K562 (cell line): ENCODE data around the gene PLEKHA1. TPM values are rescaled to one million over a fixed set of nuclear protein-coding genes. Genes with fewer than 3 reads are reported as not detected.

Source experiments
- ATAC-seq: fragments of 200-7000 bp; cut with Tn5 transposase; 3 replicates; pipeline ENCODE4 v1.9.1; 2020; ENCODE audit warnings: moderate library complexity
- BruUV-seq: library from RNA; stranded (reverse); fragments of 400-500 nt; replicated peaks from 2 replicates; lab custom pipeline; 2021; lab: Mats Ljungman, UMichigan
- CTCF ChIA-PET: fragments of 300-600 bp; formaldehyde crosslinking; extraction: SDS; loops from one replicate; lab custom pipeline; 2021; ENCODE audit warnings: low intra/inter-chr PET ratio; lab: Yijun Ruan, JAX
- POLR2A ChIA-PET: fragments of 300-600, 350-650 bp; sonication (Branson Sonifier 250); formaldehyde crosslinking; extraction: SDS; loops from one replicate; lab custom pipeline; 2021; ENCODE audit warnings: antibody characterized with exemption, inconsistent platforms; lab: Yijun Ruan, JAX
- DNase-seq, 4 experiments: peaks; one replicate each; pipeline versions ENCODE4 v3.0.0 to v3.0.0-alpha.2; 2011 to 2018; ENCODE audit warnings: low spot score in 3 of 4, mixed read lengths in 3 of 4; ENCODE audit errors: extremely low read depth in 1 of 4
- FAIRE-seq: peaks from 2 replicates; lab custom pipeline; 2011; peaks lifted over from hg19 to GRCh38; lab: Jason Lieb, UNC
- H2AFZ ChIP-seq: 2 replicates; pipeline ENCODE4 v1.6.0; 2011; ENCODE audit warnings: low read depth, low read length, control low read depth, inconsistent platforms
- H3K27ac ChIP-seq: fragments of 200-600 bp; 3 replicates; pipeline ENCODE4 v1.8.0; 2011; ENCODE audit warnings: low read depth, mild to moderate bottlenecking, control low read depth, inconsistent platforms, low read length, moderate library complexity, mixed read lengths; ENCODE audit errors: extremely low read depth
- H3K27me3 ChIP-seq, 2 experiments: fragments of 300-600 bp in 1 of 2; 2 replicates in 1 of 2; 3 replicates in 1 of 2; pipeline versions ENCODE4 v1.6.0 to v1.8.0; 2011; ENCODE audit warnings: inconsistent platforms in 2 of 2, low read length in 2 of 2, mild to moderate bottlenecking in 1 of 2, mixed read lengths in 1 of 2, moderate library complexity in 1 of 2; ENCODE audit not compliant: control insufficient read depth in 2 of 2, insufficient read depth in 2 of 2
- H3K36me3 ChIP-seq: fragments of 300-600 bp; 3 replicates; pipeline ENCODE4 v1.8.0; 2011; ENCODE audit warnings: mild to moderate bottlenecking, low read length, inconsistent platforms; ENCODE audit not compliant: control insufficient read depth, insufficient read depth
- H3K4me1 ChIP-seq, 2 experiments: fragments of 200-600 bp in 1 of 2; replicated peaks in 1 of 2; 2 replicates in 1 of 2; 3 replicates in 1 of 2; pipeline versions ENCODE4 v1.5.1 to v1.8.0; 2011; ENCODE audit warnings: inconsistent platforms in 2 of 2, low read length in 2 of 2, mild to moderate bottlenecking in 1 of 2, mixed read lengths in 1 of 2, moderate library complexity in 1 of 2; ENCODE audit not compliant: control insufficient read depth in 2 of 2, insufficient read depth in 2 of 2
- H3K4me2 ChIP-seq: 2 replicates; pipeline ENCODE4 v1.6.1; 2011; ENCODE audit warnings: low read length, control low read depth, inconsistent platforms, mixed read lengths; ENCODE audit not compliant: insufficient read depth
- H3K4me3 ChIP-seq: fragments of 200-600 bp; sonication (generic), shearing (Covaris generic); 2 replicates; pipeline ENCODE4 v1.5.1; 2016; ENCODE audit warnings: control low read depth, inconsistent platforms
- H3K79me2 ChIP-seq: fragments of 200-600 bp; 3 replicates; pipeline ENCODE4 v1.8.0; 2011; ENCODE audit warnings: low read length, inconsistent platforms; ENCODE audit not compliant: control insufficient read depth, insufficient read depth
- H3K9ac ChIP-seq, 2 experiments: 2 replicates each; pipeline versions ENCODE4 v1.6.0 to v1.6.1; 2011; ENCODE audit warnings: low read depth in 2 of 2, low read length in 2 of 2, control low read depth in 1 of 2, inconsistent platforms in 1 of 2, mild to moderate bottlenecking in 1 of 2, mixed read lengths in 1 of 2; ENCODE audit not compliant: insufficient read depth in 1 of 2
- H3K9me1 ChIP-seq: one replicate; pipeline ENCODE4 v1.6.0; 2011; ENCODE audit warnings: inconsistent platforms, mild to moderate bottlenecking, low read length, moderate library complexity; ENCODE audit not compliant: control insufficient read depth, insufficient read depth
- H3K9me3 ChIP-seq: replicated peaks from 2 replicates; pipeline ENCODE4 v1.5.1; 2011; ENCODE audit warnings: low read depth, low read length, inconsistent platforms; ENCODE audit not compliant: control insufficient read depth, insufficient read depth
- H4K20me1 ChIP-seq: replicated peaks from 2 replicates; pipeline ENCODE4 v1.6.1; 2011; ENCODE audit warnings: low read length, inconsistent platforms, mixed read lengths; ENCODE audit not compliant: control insufficient read depth, insufficient read depth
- HNRNPUL1 ChIP-seq: fragments of 200-400 bp; formaldehyde crosslinking; IDR thresholded peaks from 2 replicates; pipeline ENCODE4 v1.6.1; 2017; ENCODE audit warnings: low read length
- IRF9 ChIP-seq: fragments of 450-650 bp; IDR thresholded peaks from 2 replicates; pipeline ENCODE4 v1.6.1; 2016; ENCODE audit warnings: missing biosample characterization, missing genetic modification characterization
- MBD1 ChIP-seq: fragments of 250-450 bp; sonication (Bioruptor Pico); IDR thresholded peaks from 2 replicates; pipeline ENCODE4 v1.8.0; 2022; ENCODE audit warnings: inconsistent platforms
- MLX ChIP-seq, 2 experiments: fragments of 450-650 bp in 1 of 2; sonication (generic) in 1 of 2; formaldehyde crosslinking; conservative IDR thresholded peaks; 2 replicates each; pipeline versions ENCODE4 v1.4.0 to v1.8.1; 2020 to 2022; ENCODE audit warnings: mild to moderate bottlenecking in 1 of 2, missing genetic modification reagents in 1 of 2
- MYBL2 ChIP-seq, 2 experiments: fragments of 450-650 bp in 1 of 2; sonication (generic) in 1 of 2; formaldehyde crosslinking in 1 of 2; IDR thresholded peaks; 2 replicates each; pipeline versions ENCODE4 v1.6.1 to v1.8.1; 2017 to 2022; ENCODE audit warnings: borderline replicate concordance in 1 of 2, inconsistent platforms in 1 of 2, low read depth in 1 of 2, mild to moderate bottlenecking in 1 of 2, missing genetic modification reagents in 1 of 2, moderate library complexity in 1 of 2
- MYNN ChIP-seq, 2 experiments: sonication (generic); formaldehyde crosslinking in 1 of 2; IDR thresholded peaks; 2 replicates each; pipeline versions ENCODE4 v1.5.0 to v1.6.1; 2016 to 2020; ENCODE audit warnings: antibody characterized with exemption in 1 of 2, missing genetic modification reagents in 1 of 2
- NFYB ChIP-seq: IDR thresholded peaks from 2 replicates; pipeline ENCODE4 v1.6.1; 2011; ENCODE audit warnings: mild to moderate bottlenecking, moderate library complexity; ENCODE audit not compliant: insufficient read length; ENCODE audit errors: extremely low read depth
- SRSF1 ChIP-seq: fragments of 200-400 bp; formaldehyde crosslinking; IDR thresholded peaks from 2 replicates; pipeline ENCODE4 v1.6.1; 2017; ENCODE audit warnings: mild to moderate bottlenecking, low read depth, low read length, moderate library complexity
- SRSF3 ChIP-seq: fragments of 200-400 bp; formaldehyde crosslinking; IDR thresholded peaks from 2 replicates; pipeline ENCODE4 v1.6.1; 2016; ENCODE audit warnings: mild to moderate bottlenecking, low read length, moderate library complexity; ENCODE audit not compliant: insufficient read depth
- TEAD2 ChIP-seq: fragments of 450-650 bp; IDR thresholded peaks from 2 replicates; pipeline ENCODE4 v1.6.1; 2016; ENCODE audit warnings: missing genetic modification characterization, control low read depth, missing compliant biosample characterization
- ZNF780A ChIP-seq: fragments of 250-450 bp; sonication (Bioruptor Pico); IDR thresholded peaks from 2 replicates; pipeline ENCODE4 v1.5.0; 2021; ENCODE audit warnings: mild to moderate bottlenecking
- WGBS: fragments of 100-300 bp; shearing (Covaris generic); methylation state at CpG from one replicate; pipeline ENCODE4 v1.1.6; 2016; ENCODE audit warnings: low coverage, mixed read lengths; ENCODE audit not compliant: insufficient coverage; ENCODE audit errors: missing lambda C conversion rate; 5-methylcytosine and 5-hydroxymethylcytosine counted together
- in situ Hi-C: fragments of 300-500 bp; cut with MboI; formaldehyde crosslinking; loops from 4 replicates; pipeline ENCODE4 v1.15.0; 2018; ENCODE audit warnings: inconsistent platforms, mixed read lengths
- intact Hi-C: fragments of 100-400 bp; cut with micrococcal nuclease; formaldehyde crosslinking; loops from 2 replicates; pipeline ENCODE4 v1.14.2; 2022
- polyA plus RNA-seq, 8 experiments: library from polyadenylated mRNA; depleted of rRNA in 4 of 8; stranded (reverse) in 5 of 8; unstranded in 3 of 8; fragments of >200 nt; fragmentation: Nextera tagmentation in 2 of 8; fragmentation: Illumina TruSeq in 1 of 8; extraction: Ambion mirVana in 2 of 8; extraction: Trizol in 1 of 8; gene quantifications; 2 replicates each; pipeline versions ENCODE4 v1.2.1 to v1.2.3, GENCODE V29; 2011 to 2014; ENCODE audit warnings: inconsistent platforms in 1 of 8, missing spikeins in 1 of 8
- total RNA-seq, 7 experiments: library from RNA; depleted of rRNA in 6 of 7; stranded (reverse); fragments of >200 nt in 6 of 7; fragmentation: Illumina TruSeq in 2 of 7; extraction: Trizol in 2 of 7; gene quantifications; 2 replicates each; pipeline versions ENCODE4 v1.2.1 to v1.2.3, GENCODE V29; 2011 to 2021; ENCODE audit warnings: low replicate concordance in 1 of 7
- TF ChIP-seq, protein P1 (sequence below): sonication (generic); formaldehyde crosslinking; IDR thresholded peaks from 2 replicates; pipeline ENCODE4 v1.8.0; 2023; ENCODE audit warnings: missing genetic modification reagents, mild to moderate bottlenecking, borderline replicate concordance

The PLEKHA1 gene
- total and polyA plus RNA-seq, 9 of the 15 experiments (the other 6 are each of a cell fraction or from before 2014, with no cell fraction given), result 0.05 to 4.7 (median 1.0) TPM

GRCh38 chr10:122466951-122467381 is 92.5 kb downstream of the PLEKHA1 start:
- Histone ChIP-seq H3K36me3 (no peaks in the 10 kb centered on the region), H4K20me1 (no peaks in the 10 kb centered on the region)
- TF ChIP-seq MBD1 (CRISPR knock-in tag) (no peak), SRSF1 (no peak), MYBL2 (IDR thresholded peaks at IDR 0.05; ENCODE audit: low read depth) (no peak), MYBL2 (CRISPR knock-in tag; IDR thresholded peaks at IDR 0.05; ENCODE audit: borderline replicate concordance) (no peak), NFYB (no peak), ZNF780A (CRISPR knock-in tag) (no peak), TEAD2 (tag) (no peak), SRSF3 (no peak), IRF9 (tag) (no peak), MYNN (IDR thresholded peaks at IDR 0.05) (no peak), MYNN (CRISPR knock-in tag; IDR thresholded peaks at IDR 0.05) (no peak), MLX (CRISPR knock-in tag; conservative IDR thresholded peaks at IDR 0.05) (no peak), HNRNPUL1 (no peak)
- TF ChIP-seq, protein P1, sequence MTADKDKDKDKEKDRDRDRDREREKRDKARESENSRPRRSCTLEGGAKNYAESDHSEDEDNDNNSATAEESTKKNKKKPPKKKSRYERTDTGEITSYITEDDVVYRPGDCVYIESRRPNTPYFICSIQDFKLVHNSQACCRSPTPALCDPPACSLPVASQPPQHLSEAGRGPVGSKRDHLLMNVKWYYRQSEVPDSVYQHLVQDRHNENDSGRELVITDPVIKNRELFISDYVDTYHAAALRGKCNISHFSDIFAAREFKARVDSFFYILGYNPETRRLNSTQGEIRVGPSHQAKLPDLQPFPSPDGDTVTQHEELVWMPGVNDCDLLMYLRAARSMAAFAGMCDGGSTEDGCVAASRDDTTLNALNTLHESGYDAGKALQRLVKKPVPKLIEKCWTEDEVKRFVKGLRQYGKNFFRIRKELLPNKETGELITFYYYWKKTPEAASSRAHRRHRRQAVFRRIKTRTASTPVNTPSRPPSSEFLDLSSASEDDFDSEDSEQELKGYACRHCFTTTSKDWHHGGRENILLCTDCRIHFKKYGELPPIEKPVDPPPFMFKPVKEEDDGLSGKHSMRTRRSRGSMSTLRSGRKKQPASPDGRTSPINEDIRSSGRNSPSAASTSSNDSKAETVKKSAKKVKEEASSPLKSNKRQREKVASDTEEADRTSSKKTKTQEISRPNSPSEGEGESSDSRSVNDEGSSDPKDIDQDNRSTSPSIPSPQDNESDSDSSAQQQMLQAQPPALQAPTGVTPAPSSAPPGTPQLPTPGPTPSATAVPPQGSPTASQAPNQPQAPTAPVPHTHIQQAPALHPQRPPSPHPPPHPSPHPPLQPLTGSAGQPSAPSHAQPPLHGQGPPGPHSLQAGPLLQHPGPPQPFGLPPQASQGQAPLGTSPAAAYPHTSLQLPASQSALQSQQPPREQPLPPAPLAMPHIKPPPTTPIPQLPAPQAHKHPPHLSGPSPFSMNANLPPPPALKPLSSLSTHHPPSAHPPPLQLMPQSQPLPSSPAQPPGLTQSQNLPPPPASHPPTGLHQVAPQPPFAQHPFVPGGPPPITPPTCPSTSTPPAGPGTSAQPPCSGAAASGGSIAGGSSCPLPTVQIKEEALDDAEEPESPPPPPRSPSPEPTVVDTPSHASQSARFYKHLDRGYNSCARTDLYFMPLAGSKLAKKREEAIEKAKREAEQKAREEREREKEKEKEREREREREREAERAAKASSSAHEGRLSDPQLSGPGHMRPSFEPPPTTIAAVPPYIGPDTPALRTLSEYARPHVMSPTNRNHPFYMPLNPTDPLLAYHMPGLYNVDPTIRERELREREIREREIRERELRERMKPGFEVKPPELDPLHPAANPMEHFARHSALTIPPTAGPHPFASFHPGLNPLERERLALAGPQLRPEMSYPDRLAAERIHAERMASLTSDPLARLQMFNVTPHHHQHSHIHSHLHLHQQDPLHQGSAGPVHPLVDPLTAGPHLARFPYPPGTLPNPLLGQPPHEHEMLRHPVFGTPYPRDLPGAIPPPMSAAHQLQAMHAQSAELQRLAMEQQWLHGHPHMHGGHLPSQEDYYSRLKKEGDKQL (CRISPR knock-in tag), result no peak
- TF ChIP-seq, all 486 proteins: peak for 0
- WGBS, result 2% methylated on average over 8 of the region's 8 CpGs
- in situ Hi-C loops (no loop called here), intact Hi-C loops (no loop called here)
- Histone ChIP-seq H3K27ac (no peak overlapping the region), H3K27me3 (peaks cover 0 to 38% of the 10 kb centered on the region in 2 experiments; a peak in 3 of 5 replicates), H3K4me1 (no peaks in the 10 kb centered on the region), H3K79me2 (no peaks in the 10 kb centered on the region), H3K9me3 (no peaks in the 10 kb centered on the region), H3K4me2 (no peak overlapping the region), H3K9ac (no peak overlapping the region), H3K9me1 (no peaks in the 10 kb centered on the region), H3K4me3 (no peak overlapping the region), H2AFZ (no peak overlapping the region)
- ChIA-PET CTCF (no interaction called here), POLR2A (interaction anchor here (0.7 kb wide), 1 partner anchor 45 kb away, joined by 5 read pairs; no protein-coding TSS in a partner anchor)
- no peak for ATAC-seq
- FAIRE-seq, result no peak
- no TSS peak for BruUV-seq
- no peak for DNase-seq
